GM12892 (cell line): ENCODE data around the gene MTHFS.
"Not testable (repeated sequence)": the region's sequence is repeated elsewhere in the genome, so short reads cannot be mapped to it uniquely, and the experiment has no call there.

Source experiments
- POLR2A ChIP-seq: IDR thresholded peaks from 2 replicates; pipeline ENCODE4 v1.6.1; 2011; ENCODE audit warnings: low read depth, low read length, control low read depth
- POLR2AphosphoS5 ChIP-seq: IDR thresholded peaks from 2 replicates; pipeline ENCODE4 v1.6.1; 2011; ENCODE audit warnings: low read depth, low read length, control low read depth
- TAF1 ChIP-seq: IDR thresholded peaks from 2 replicates; pipeline ENCODE4 v1.6.1; 2011; ENCODE audit warnings: low read depth, mild to moderate bottlenecking, control low read depth, low read length, borderline replicate concordance

GRCh38 chr15:79915776-79916501, 19.1 kb upstream of the MTHFS start:
- not testable (repeated sequence) for TF ChIP-seq TAF1, POLR2A, POLR2AphosphoS5
